SKM-1 (cell line): ENCODE measurements around the gene ZNRF1.
"Not testable (repeated sequence)": the region's sequence is repeated elsewhere in the genome, so short reads cannot be mapped to it uniquely, and the experiment has no call there.

Experiments used
- DNase-seq: peaks from one replicate; lab custom pipeline; 2025; ENCODE audit not compliant: unreplicated experiment; lab: John Stamatoyannopoulos, UW

Gene ZNRF1

GRCh38 chr16:75026239-75026891, 27.5 kb downstream of the ZNRF1 start:
- not testable (repeated sequence) for DNase-seq

GRCh38 chr16:75026892-75027391, 28.1 kb downstream of the ZNRF1 start:
- DNase-seq, result no peak

- no peak for DNase-seq
These were observed 28.9 kb downstream of the ZNRF1 start for GRCh38 chr16:75027520-75028300.

- no peak for DNase-seq
These were observed 29.8 kb downstream of the ZNRF1 start for GRCh38 chr16:75028544-75029135.

GRCh38 chr16:75029854-75030253, 31.0 kb downstream of the ZNRF1 start:
- DNase-seq, result no peak

GRCh38 chr16:75032655-75033054, 33.8 kb downstream of the ZNRF1 start:
- DNase-seq, result no peak

- no peak for DNase-seq
These were observed 36.7 kb downstream of the ZNRF1 start for GRCh38 chr16:75035410-75035968.

- DNase-seq, result peak; percentile 74
These were observed 39.4 kb downstream of the ZNRF1 start for GRCh38 chr16:75038036-75038858.

GRCh38 chr16:75039941-75040340, 41.1 kb downstream of the ZNRF1 start:
- DNase-seq, result no peak

GRCh38 chr16:75042426-75043174, 43.8 kb downstream of the ZNRF1 start:
- DNase-seq, result no peak

- DNase-seq, result no peak
These were observed 44.5 kb downstream of the ZNRF1 start for GRCh38 chr16:75043175-75043895.

- DNase-seq, result no peak
These were observed 46.1 kb downstream of the ZNRF1 start for GRCh38 chr16:75044800-75045361.

- DNase-seq, result no peak
These were observed 46.6 kb downstream of the ZNRF1 start for GRCh38 chr16:75045424-75045823.

- DNase-seq, result no peak
These were observed 49.2 kb downstream of the ZNRF1 start for GRCh38 chr16:75048054-75048453.

- DNase-seq, result no peak
These were observed 49.7 kb downstream of the ZNRF1 start for GRCh38 chr16:75048530-75048929.

GRCh38 chr16:75052481-75053202, 53.8 kb downstream of the ZNRF1 start:
- DNase-seq, result no peak

- DNase-seq, result no peak
These were observed 55.1 kb downstream of the ZNRF1 start for GRCh38 chr16:75053791-75054555.

- DNase-seq, result no peak
These were observed 55.7 kb downstream of the ZNRF1 start for GRCh38 chr16:75054556-75054947.
